ENCODE measurements around the gene HINT2. TPM values are rescaled to one million over a fixed set of nuclear protein-coding genes. Genes with fewer than 3 reads are reported as not detected.

Gene HINT2
- total RNA-seq, 1 donor from 2014 or later: 57.6 TPM

DNA sequence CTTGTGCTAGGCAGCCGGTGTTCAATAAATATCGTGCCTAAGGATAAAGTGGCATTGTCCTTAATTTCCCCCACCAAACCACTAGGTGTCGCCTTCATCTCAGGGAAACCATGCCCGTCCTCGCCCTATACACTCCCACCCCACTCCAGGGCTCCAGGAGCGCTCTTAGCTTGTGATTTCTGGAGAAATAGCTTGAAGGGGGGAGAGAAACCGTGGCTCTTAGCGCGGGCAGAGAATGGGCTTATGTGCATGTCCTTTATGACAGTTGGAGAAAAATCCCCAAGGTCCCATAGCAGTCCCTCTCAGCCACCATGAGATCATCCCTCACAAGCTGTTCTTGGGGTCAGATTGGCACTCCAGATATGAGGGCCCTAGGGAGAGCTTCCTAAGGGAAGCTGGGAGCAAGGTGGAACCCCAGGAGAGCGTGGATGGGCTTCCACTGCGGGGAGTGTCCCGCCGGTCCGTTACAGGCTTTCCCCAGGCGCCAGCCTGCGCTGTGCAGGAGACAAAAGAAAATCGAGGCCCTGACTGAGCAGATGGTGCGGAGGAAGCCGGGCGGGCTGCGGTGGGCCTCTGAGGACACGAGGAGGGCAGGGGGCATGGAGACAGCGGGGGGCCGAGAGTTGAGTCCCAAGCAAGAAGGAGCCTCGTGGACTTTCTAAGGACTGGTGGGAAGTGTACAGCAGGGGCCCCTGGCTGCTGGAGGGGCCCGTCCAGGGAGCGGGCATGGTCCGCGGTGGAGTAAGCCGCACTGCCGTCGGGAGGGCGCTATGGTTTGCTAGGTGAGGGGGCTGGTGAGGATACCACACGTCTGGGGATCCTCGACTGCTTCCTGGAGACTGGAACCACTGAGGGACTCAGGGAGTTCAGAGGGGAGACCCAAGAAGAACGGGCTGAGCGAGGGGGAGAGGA is 24.2 kb downstream of the HINT2 start:
- intact Hi-C loops (cut with DNase I): loop anchor here (1.0 to 2.0 kb wide), 3 partner anchors 22 to 92 kb away; partner anchors contain the start of gene SPAG8
- no peak for DNase-seq (ENCODE audit: low spot score)

DNA sequence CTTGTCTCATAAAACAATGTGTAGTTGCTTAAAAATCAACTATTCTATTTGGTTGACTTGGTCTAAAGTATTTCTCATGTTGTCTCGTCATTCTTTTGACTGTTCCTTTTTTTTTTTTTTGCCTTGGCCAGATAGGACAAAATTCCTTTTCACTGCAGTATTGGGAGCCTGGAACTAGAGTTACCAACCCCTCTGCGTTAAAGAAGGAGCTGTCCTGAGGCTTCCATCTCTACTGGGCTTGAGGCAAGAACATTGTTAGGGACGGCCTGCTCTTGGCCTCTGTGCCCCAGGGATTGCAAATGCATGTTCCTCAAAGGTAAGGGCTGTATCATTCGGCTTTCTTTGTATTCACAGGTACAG is 24.8 kb downstream of the HINT2 start:
- intact Hi-C loops (cut with DNase I): loop anchor here (2.0 kb wide), 2 partner anchors 23 to 35 kb away; partner anchors contain the start of gene SPAG8
- DNase-seq (ENCODE audit: low spot score): no peak

DNA sequence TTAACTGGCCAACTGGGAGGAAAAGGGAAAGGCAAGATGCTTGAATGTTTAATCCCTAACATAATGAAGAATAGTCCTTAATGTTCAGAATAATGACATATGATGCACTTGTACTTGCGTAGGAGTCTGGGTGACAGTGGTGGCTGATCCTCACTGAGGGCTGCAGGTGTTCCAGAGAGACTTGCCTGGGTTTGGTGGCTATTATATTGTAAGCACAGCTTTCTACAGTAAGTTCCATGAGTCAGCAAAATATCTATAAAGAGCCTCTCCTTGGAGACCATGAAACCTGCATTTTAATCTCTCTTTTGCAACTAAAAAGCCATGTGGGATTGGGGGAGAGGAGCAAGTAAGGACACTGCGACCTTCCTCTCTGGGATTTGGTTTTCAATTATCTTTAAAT is 25.3 kb downstream of the HINT2 start:
- DNase-seq (ENCODE audit: low spot score): no peak
- intact Hi-C loops (cut with DNase I): loop anchor here (5.0 kb wide), 1 partner anchor 42 kb away; the partner anchor contains the start of genes GBA2 and RGP1

DNA sequence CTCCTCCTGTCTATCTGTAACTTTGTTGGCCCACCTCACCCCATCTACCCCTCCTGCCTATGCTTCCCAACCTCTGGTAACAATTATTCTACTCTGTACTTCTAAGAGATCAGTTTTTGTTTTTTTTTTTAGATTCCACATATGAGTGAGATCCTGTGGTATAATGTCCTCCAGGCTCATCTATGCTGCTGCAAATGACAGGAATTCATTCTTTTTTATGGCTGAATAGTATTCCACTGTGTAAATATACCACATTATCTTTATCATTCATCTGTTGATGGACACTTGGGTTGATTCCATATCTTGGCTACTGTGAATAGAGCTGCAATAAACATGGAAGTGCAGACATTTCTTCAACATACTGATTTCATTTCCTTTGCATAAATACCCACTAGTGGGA is 31.4 kb downstream of the HINT2 start:
- DNase-seq (ENCODE audit: low spot score): no peak
- intact Hi-C loops (cut with DNase I): no loop called here

DNA sequence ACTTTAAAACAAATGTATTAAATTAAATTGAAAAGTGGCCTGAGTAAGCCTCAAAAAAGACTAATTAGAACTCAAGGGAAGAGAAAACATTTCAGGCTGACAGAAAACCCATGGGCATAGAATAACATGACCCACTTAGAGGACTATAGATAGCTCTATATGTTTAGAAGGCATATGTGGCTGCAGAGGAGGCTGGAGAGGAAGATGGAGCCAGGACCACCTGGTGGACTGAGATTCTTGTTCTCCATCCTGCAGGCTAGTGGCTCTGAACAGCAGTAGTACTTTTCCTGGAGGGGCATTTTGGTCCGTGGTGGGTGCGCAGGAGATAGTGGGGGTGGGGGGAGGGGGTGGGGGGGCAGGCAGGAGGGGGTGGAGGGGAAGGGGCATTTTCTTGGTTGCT is 33.8 kb downstream of the HINT2 start:
- DNase-seq (ENCODE audit: low spot score): no peak

DNA sequence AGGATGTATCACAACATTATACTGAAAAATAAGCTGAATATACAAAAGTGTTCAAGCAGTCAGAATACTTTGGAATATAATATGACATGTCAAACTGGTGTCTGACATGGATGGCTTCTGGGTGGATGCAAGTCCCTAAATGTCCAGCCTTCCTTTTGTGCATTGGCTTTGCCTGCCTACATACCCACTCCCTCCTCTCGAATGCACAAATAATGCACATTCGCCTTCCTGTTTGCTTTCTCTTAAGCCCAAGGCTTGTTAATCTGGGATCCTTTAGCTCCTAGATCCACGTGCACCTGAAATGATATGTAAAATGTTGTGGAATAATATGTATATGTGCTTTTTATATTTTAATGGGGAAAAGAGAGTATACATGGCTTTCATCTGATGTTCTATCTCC is 36.3 kb downstream of the HINT2 start:
- DNase-seq (ENCODE audit: low spot score): no peak
- intact Hi-C loops (cut with DNase I): no loop called here

More for the DNA sequence above, 33.8 kb downstream of the HINT2 start:
- intact Hi-C loops (cut with DNase I): no loop called here

DNA sequence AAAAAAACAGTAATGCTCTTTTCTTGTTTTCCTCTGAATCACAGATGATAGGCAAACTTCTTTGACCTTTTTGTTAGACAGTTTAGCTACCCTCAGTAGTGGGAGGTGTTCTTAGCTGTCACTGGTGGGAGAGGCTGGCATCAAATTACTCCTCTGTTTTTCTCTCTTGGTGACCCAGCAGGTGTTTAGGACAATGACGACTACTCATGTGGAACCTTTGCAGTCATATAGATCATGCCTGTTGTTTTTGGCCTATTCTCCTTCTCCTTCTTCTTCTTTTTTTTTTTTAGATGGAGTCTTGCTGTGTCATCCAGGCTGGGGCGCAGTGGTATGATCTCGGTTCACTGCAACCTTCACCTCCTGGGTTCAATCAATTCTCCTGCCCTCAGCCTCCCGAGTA is 38.8 kb downstream of the HINT2 start:
- no peak for DNase-seq (ENCODE audit: low spot score)

DNA sequence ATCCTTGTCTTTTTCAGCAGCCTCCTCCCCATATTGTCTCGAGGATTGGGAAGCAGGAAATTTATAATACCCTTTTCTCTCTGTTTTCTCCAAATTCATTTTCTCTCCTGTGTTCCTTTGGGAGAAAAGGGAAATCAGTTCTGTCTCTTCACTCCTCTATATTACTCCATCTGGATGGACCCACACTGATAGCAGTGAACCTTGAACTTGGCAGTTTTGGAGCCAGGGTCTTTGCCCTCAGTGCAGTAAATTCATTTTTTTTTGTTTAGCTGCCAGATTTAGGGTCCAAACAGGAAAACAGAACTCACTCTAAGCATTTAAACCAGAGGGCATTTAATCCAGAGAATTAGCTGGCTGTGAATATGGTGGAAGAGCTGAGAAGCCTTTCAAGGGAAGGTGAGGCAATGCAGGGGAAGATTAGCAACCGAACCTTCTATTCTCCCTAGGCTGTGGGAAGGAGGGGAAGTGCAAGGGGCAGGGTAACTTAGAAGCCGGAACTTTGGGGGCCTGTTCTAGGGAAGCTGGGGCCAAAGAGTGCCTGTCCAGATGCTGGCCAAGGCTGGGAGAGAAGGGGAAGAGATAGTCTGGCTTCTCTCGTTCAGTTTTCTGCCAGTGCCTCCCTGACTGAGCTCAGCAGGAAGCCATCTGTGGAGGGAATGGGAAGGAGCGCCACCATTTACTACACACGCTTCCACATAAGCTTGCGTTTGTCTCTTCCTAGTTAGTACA is 39.8 kb downstream of the HINT2 start:
- intact Hi-C loops (cut with DNase I): no loop called here
- no peak for DNase-seq (ENCODE audit: low spot score)

More for the DNA sequence above, 38.8 kb downstream of the HINT2 start:
- intact Hi-C loops (cut with DNase I): no loop called here

DNA sequence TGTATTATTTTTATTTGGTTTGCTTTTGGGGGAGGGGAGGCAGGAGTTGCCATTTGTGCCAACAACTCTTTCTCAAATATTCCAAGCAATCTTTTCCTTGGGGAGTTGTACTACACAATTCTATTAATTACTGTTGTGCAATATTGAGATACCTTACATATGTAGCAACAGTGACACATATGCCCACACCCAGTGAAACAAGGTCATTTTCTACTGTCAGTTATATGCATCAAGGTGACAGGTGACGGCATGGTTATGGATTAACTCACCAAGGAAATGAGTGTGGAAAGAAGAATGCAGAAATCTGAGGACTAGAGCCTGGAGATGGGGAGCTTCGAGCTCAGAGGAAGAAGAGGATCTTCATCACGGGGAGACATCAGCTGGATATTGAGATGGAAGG is 42.9 kb downstream of the HINT2 start:
- no peak for DNase-seq (ENCODE audit: low spot score)
- intact Hi-C loops (cut with DNase I): no loop called here

DNA sequence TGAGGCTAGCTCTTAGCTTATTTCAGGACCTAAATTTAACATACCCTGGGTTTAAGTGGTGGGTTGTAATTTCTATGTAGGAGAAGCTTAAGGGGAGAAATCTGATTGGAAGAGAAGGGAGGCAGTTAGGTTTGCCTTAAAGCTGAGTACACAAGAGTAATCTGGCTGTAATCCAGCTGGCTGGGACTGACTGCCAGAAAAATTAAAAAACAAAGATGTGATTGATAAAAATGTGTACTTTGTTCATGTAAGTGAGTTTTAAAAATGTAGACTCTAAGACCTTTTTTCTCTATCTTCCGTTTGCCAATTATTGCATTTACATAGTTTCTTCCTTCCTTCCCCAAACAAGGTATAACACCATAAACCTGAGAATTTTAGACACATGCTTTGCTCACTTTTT is 43.3 kb downstream of the HINT2 start:
- intact Hi-C loops (cut with DNase I): no loop called here
- DNase-seq (ENCODE audit: low spot score): no peak

DNA sequence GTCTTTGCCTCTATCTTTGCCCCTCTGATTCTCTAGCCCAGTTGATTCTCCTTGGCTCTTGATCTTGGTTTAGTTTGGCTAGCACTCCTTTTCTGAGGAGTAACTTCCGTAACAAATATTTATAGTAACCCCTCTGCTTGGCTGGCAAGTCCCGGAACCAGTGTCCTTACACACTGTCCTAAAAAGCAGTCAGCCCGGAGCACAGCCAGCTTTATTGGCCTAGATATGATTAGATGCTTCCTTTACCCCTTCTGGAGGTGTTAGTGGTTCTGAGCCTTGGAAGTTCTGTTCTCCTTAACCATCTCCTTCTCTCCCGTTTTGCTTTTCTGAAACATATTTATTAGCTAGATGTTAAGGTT is 43.8 kb downstream of the HINT2 start:
- no peak for DNase-seq (ENCODE audit: low spot score)
- intact Hi-C loops (cut with DNase I): no loop called here

DNA sequence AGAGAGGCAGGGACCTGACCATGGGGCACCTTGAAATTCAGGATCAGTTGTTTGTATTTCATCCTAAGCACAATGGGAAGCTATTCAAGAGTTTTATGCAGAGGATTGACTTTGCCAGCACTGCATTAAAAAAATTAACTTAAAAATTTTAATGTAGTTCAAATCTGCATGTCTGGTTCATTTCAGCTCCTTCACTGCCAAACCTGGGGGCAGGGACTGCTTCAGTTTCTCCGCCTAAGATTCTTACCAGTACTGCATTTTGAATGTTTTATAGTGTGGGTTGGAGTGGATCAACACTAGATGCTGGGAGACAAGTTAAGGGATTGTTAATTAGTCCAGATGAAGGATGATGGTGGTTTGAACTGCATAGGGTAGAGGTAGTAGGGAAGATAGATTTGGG is 45.1 kb downstream of the HINT2 start:
- no peak for DNase-seq (ENCODE audit: low spot score)
- intact Hi-C loops (cut with DNase I): no loop called here

DNA sequence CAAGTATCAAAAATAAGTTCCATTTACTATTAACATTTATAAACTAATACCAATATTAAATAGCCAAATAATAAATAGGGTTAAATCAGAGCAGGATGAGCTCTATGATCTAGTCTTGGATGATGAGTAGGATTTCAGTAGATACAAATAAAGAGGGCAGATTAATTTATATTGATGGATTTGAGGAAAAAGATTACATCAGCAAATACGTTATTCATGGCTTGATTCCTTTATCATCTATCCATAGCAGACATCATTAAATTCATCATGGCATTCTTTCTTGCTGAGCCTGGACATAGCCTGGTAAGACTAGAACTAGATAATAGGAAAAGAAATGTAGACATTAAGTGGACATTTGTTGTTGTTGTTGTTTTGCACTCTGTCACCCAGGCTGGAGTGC is 47.4 kb downstream of the HINT2 start:
- no peak for DNase-seq (ENCODE audit: low spot score)
- intact Hi-C loops (cut with DNase I): no loop called here

DNA sequence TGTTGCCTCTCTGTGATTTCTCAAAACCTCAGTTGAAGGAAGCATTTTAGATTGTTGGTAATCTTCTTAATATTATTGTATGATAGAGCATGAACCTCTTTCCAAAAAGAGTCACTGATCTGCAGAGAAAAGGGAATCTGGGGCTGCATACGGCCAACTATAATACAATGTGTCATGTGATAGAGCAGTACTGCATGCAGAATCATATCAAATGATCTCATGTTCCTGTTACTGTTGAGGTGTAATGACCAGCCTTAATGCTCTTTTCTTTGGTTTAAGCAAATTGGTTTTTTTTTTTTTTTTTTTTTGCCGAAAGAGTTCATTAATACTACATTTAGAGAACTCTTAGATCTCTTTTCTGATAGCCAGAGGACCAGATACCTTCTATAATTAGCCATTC is 47.8 kb downstream of the HINT2 start:
- no peak for DNase-seq (ENCODE audit: low spot score)
- intact Hi-C loops (cut with DNase I): no loop called here

DNA sequence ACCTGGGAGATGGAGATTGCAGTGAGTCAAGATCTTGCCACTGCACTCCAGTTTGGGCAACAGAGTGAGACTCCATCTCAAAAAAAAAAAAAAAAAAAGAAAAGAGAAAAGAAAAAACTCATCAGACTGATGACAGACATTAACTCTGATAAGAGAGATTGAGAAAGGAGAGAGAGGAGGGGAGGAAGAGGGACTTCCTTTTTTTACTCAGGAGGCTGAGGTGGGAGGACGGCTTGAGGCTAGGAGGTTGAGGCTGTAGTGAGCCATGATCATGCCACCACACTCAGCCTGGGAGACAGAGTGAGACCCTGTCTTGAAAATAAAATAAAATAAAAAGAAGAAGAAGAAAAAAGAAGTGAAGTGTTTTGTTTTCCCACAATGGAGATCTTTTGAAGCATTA is 51.0 kb downstream of the HINT2 start:
- intact Hi-C loops (cut with DNase I): no loop called here
- DNase-seq (ENCODE audit: low spot score): no peak

DNA sequence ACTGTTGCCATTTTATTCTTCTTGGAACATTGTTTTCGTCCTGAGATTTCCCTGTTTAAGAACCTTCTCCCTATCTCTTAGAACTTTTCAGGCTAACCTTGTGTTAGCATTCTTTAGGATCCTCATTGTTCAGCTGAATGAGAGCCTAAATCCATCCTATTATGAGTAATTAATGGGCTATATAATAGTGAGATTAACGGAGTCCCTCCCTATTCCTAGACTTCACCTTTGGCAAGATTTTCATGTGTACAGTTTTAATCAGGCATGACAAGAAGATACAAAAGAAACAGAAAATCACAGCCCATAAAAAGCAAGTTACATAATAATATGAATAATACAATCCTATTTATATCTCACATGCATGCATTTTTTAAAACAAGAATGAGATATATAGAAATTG is 51.7 kb downstream of the HINT2 start:
- intact Hi-C loops (cut with DNase I): no loop called here
- no peak for DNase-seq (ENCODE audit: low spot score)

Other genes starting within 250 kb of the HINT2 start
- 34.2 TPM for gene TESK1, start 209.8 kb downstream of the HINT2 start, total RNA-seq
- 0.59 TPM for gene CD72, start 196.6 kb downstream of the HINT2 start, total RNA-seq
- not detected for gene SIT1, start 164.1 kb downstream of the HINT2 start, total RNA-seq
- 10,677 TPM for gene RMRP, start 157.0 kb downstream of the HINT2 start, total RNA-seq
- gene CCDC107, start 156.8 kb downstream of the HINT2 start, total RNA-seq: 47.7 TPM
- 0.48 TPM for gene ARHGEF39, start 149.8 kb downstream of the HINT2 start, total RNA-seq
- gene CA9, start 141.1 kb downstream of the HINT2 start, total RNA-seq: 0.48 TPM
- gene TPM2, start 125.1 kb downstream of the HINT2 start, total RNA-seq: 690 TPM
- gene TLN1, start 82.8 kb downstream of the HINT2 start, total RNA-seq: 291 TPM
- 25.0 TPM for gene CREB3, start 82.4 kb downstream of the HINT2 start, total RNA-seq
- gene GBA2, start 65.8 kb downstream of the HINT2 start, total RNA-seq: 98.6 TPM
- gene RGP1, start 65.8 kb downstream of the HINT2 start, total RNA-seq: 40.0 TPM
- gene MSMP, start 60.8 kb downstream of the HINT2 start, total RNA-seq: not detected
- 20.4 TPM for gene NPR2, start 23.5 kb downstream of the HINT2 start, total RNA-seq
- gene SPAG8, start 2.8 kb downstream of the HINT2 start, total RNA-seq: 3.5 TPM
- not detected for gene FAM221B, start 13.7 kb upstream of the HINT2 start, total RNA-seq
- gene TMEM8B, start 14.2 kb upstream of the HINT2 start, total RNA-seq: 22.0 TPM
- gene OR13J1, start 55.4 kb upstream of the HINT2 start, total RNA-seq: not detected
- 1.5 TPM for gene HRCT1, start 91.2 kb upstream of the HINT2 start, total RNA-seq
- gene SPAAR, start 94.4 kb upstream of the HINT2 start, total RNA-seq: 4.0 TPM
- not detected for gene OR2S2, start 143.1 kb upstream of the HINT2 start, total RNA-seq
- 5.8 TPM for gene RECK, start 221.9 kb upstream of the HINT2 start, total RNA-seq

Data from cardiac septum (tissue), 1 donor.